Ishikawa (cell line): ENCODE measurements around the gene CARD8.

Source experiments
- CEBPB ChIP-seq: IDR thresholded peaks from 2 replicates; pipeline ENCODE4 v1.6.1; 2012
- CREB1 ChIP-seq: IDR thresholded peaks from 2 replicates; pipeline ENCODE4 v1.6.1; 2012; ENCODE audit warnings: low read depth
- EGR1 ChIP-seq: IDR thresholded peaks from 2 replicates; pipeline ENCODE4 v1.6.1; 2012
- EP300 ChIP-seq: IDR thresholded peaks from 2 replicates; pipeline ENCODE4 v1.6.1; 2012; ENCODE audit warnings: borderline replicate concordance
- FOXM1 ChIP-seq: IDR thresholded peaks from 2 replicates; pipeline ENCODE4 v1.6.1; 2012; ENCODE audit warnings: low read depth, borderline replicate concordance
- NFIC ChIP-seq: IDR thresholded peaks from 2 replicates; pipeline ENCODE4 v1.6.1; 2012
- RAD21 ChIP-seq: IDR thresholded peaks from 2 replicates; pipeline ENCODE4 v1.6.1; 2012; ENCODE audit warnings: low read depth
- REST ChIP-seq: IDR thresholded peaks from 2 replicates; pipeline ENCODE4 v1.6.1; 2012; ENCODE audit warnings: low read depth, mild to moderate bottlenecking
- TAF1 ChIP-seq: IDR thresholded peaks from 2 replicates; pipeline ENCODE4 v1.6.1; 2012; ENCODE audit warnings: low read depth, mild to moderate bottlenecking
- TCF12 ChIP-seq: IDR thresholded peaks from 2 replicates; pipeline ENCODE4 v1.6.1; 2012; ENCODE audit warnings: low read depth
- TEAD4 ChIP-seq: IDR thresholded peaks from 2 replicates; pipeline ENCODE4 v1.6.1; 2012
- USF1 ChIP-seq: IDR thresholded peaks from 2 replicates; pipeline ENCODE4 v1.6.1; 2012
- YY1 ChIP-seq: IDR thresholded peaks from 2 replicates; pipeline ENCODE4 v1.6.1; 2012; ENCODE audit warnings: low read depth
- ZBTB7A ChIP-seq: IDR thresholded peaks from 2 replicates; pipeline ENCODE4 v1.6.1; 2012; ENCODE audit warnings: low read depth
- TF ChIP-seq, protein P1 (sequence below): IDR thresholded peaks from 2 replicates; pipeline ENCODE4 v1.6.1; 2012

CARD8 gene

GRCh38 chr19:48271531-48272151 lies 15.9 kb upstream of the CARD8 start:
- TF ChIP-seq YY1 (no peak), USF1 (no peak), TAF1 (no peak), RAD21 (no peak), CEBPB (no peak), EP300 (no peak), NFIC (no peak), FOXM1 (no peak), TCF12 (no peak), TEAD4 (no peak), CREB1 (no peak), REST (no peak), EGR1 (no peak), ZBTB7A (no peak)
- TF ChIP-seq, protein P1, sequence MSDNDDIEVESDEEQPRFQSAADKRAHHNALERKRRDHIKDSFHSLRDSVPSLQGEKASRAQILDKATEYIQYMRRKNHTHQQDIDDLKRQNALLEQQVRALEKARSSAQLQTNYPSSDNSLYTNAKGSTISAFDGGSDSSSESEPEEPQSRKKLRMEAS, result no peak

GRCh38 chr19:48258350-48258749 lies 2.6 kb upstream of the CARD8 start:
- TF ChIP-seq ZBTB7A (no peak), YY1 (no peak), USF1 (no peak), TAF1 (no peak), EP300 (no peak), CREB1 (no peak), EGR1 (no peak), TCF12 (no peak), CEBPB (no peak), TEAD4 (no peak), NFIC (no peak)
- TF ChIP-seq, protein P1, result no peak

- TF ChIP-seq CREB1 (no peak), EP300 (no peak), TEAD4 (no peak), FOXM1 (no peak), REST (no peak), RAD21 (no peak), ZBTB7A (no peak), YY1 (no peak), USF1 (no peak), NFIC (no peak), CEBPB (no peak), TCF12 (no peak), TAF1 (no peak), EGR1 (no peak)
- TF ChIP-seq, protein P1, result no peak
These were observed 1.2 kb downstream of the CARD8 start for GRCh38 chr19:48254529-48254970.

DNA sequence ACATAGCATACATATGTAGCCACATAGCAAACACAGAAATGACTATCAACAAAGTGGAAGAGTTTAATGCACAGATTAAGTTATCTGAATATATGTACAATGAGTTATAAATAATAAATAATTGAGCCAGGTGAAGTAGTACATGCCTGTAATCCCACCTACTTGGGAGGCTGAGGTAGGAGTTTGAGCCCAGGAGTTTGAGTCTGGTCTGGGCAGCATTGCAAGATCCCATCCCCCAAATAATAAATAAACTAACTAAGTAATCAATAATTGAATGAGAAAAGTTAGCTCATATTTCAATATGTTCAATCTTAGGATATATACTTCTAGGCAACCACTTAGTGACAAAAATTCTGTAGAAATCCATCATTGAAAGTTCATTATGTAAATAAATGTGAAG lies 1.7 kb downstream of the CARD8 start:
- TF ChIP-seq TEAD4 (no peak), EP300 (no peak), CEBPB (no peak), NFIC (no peak), EGR1 (no peak), YY1 (no peak), TCF12 (no peak), USF1 (no peak), TAF1 (no peak), ZBTB7A (no peak), RAD21 (no peak), REST (no peak)
- TF ChIP-seq, protein P1, result no peak
